Hematopoietic multipotent progenitor cell (in vitro differentiated cells): Measurements from ENCODE around the gene GYG2. TPM values are rescaled to one million over a fixed set of nuclear protein-coding genes. Genes with fewer than 3 reads are reported as not detected.
"Not testable (repeated sequence)": the region's sequence is repeated elsewhere in the genome, so short reads cannot be mapped to it uniquely, and the experiment has no call there.

Experiments
- DNase-seq, 3 donors: peaks; one replicate each; pipeline ENCODE4 v3.0.0-alpha.2; 2011 to 2015; ENCODE audit warnings: low read depth in 2 of 3, low spot score in 2 of 3
- total RNA-seq: library from RNA; depleted of rRNA; stranded (reverse); fragments of >200 nt; gene quantifications from one replicate; pipeline ENCODE4 v1.2.3, GENCODE V29; 2012

Gene GYG2
- total RNA-seq, 1 donor = 1.6 TPM

- no peak for DNase-seq
Measured at GRCh38 chrX:2863646-2864045, 34.9 kb downstream of the GYG2 start.

GRCh38 chrX:2867206-2867605 is 38.5 kb downstream of the GYG2 start:
- DNase-seq = no peak

- no peak for DNase-seq
Measured at GRCh38 chrX:2870650-2871049, 41.9 kb downstream of the GYG2 start.

GRCh38 chrX:2871831-2872230 is 43.1 kb downstream of the GYG2 start:
- DNase-seq = no peak

GRCh38 chrX:2872671-2873277 is 44.0 kb downstream of the GYG2 start:
- DNase-seq = no peak

GRCh38 chrX:2874222-2875135 is 45.7 kb downstream of the GYG2 start:
- no peak for DNase-seq

GRCh38 chrX:2875136-2875481 is 46.4 kb downstream of the GYG2 start:
- DNase-seq = no peak

- DNase-seq = no peak
Measured at GRCh38 chrX:2875798-2876399, 47.2 kb downstream of the GYG2 start.

- no peak for DNase-seq
Measured at GRCh38 chrX:2878563-2878962, 49.8 kb downstream of the GYG2 start.

GRCh38 chrX:2879670-2880069 is 50.9 kb downstream of the GYG2 start:
- DNase-seq = no peak

- DNase-seq = no peak
Measured at GRCh38 chrX:2883770-2884169, 55.0 kb downstream of the GYG2 start.

- DNase-seq = no peak
Measured at GRCh38 chrX:2888309-2888708, 59.6 kb downstream of the GYG2 start.

- DNase-seq = no peak
Measured at GRCh38 chrX:2889045-2889605, 60.4 kb downstream of the GYG2 start.

- DNase-seq = peak in 1 of 3 donors; percentile 25
Measured at GRCh38 chrX:2889706-2890490, 61.2 kb downstream of the GYG2 start.

- not testable (repeated sequence) for DNase-seq
Measured at GRCh38 chrX:2890536-2891460, 62.1 kb downstream of the GYG2 start.

GRCh38 chrX:2892816-2893215 is 64.1 kb downstream of the GYG2 start:
- DNase-seq = no peak

- DNase-seq = peak in 1 of 3 donors; percentile 15
Measured at GRCh38 chrX:2894885-2895292, 66.2 kb downstream of the GYG2 start.

GRCh38 chrX:2897311-2897689 is 68.6 kb downstream of the GYG2 start:
- DNase-seq = no peak
